Measurements from ENCODE around the gene TSHZ2.

TSHZ2 gene

DNA sequence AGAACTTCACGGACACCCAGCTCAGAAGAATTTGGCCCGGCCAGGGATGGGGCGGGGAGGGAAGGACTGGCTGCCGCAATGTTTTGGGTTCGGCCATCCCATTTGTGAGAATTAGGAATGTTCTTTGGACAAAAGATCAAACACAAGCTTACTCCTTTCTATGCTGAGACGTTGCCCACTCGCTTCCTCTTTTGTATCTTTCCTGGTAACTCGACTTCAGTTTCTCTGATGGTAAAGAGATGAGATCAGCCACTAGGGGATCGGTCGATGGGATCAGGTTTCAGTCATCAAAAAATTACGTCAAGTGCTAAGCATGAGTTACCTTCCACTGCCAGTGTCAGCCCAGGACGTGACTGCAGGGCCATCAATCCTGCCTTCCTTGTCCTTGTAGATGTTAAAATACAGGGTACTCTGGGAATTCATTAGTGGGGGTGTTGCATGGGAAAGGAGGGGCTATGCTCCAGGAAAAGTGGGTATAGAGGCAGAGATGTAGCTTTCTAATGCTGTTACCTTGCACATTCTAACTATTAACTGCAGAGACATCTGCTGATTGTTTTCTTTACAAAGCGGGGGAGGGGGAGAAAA lies 190.2 kb downstream of the TSHZ2 start:
- no peak for DNase-seq (ENCODE audit: low read depth)

DNA sequence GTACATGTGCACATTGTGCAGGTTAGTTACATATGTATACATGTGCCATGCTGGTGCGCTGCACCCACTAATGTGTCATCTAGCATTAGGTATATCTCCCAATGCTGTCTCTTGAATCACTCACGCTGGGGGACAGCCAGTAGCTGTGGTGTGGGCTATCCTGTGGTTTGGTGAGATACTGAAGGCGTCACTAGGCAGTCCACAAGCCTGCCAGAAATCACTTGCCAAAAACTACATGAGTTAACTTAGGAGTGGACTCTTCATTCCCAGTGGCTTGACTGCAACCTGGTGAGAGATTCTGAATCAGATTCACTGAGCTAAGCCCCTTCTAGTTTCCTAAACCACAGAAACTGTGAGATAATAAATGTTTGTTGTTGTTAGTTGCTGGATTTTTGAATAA lies 191.3 kb downstream of the TSHZ2 start:
- no peak for DNase-seq (ENCODE audit: low read depth)

- no peak for DNase-seq (ENCODE audit: low read depth)
Observed at GRCh38 chr20:53164072-53164471, 191.9 kb downstream of the TSHZ2 start.

DNA sequence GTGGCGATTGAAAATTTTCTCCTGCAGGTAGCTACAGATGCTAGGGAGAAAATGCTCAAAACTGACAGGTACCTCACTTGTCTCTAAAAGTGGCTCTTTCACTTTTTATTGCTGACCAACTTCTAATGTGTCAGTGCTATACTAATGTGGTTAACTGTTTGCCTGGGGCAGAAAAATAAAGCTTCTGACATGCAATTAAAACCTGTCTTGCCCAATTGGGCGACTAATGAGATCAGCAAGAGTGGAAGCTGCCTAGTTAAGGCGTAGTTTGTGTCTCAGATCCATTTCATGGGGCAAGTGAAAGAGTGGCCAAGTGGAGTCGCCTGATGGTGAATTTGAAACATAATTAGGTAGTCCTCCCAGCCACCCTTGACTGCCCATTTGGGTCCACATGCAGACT lies 193.3 kb downstream of the TSHZ2 start:
- DNase-seq (ENCODE audit: low read depth), result no peak

- no peak for DNase-seq (ENCODE audit: low read depth)
Observed at GRCh38 chr20:53168491-53168890, 196.3 kb downstream of the TSHZ2 start.

DNA sequence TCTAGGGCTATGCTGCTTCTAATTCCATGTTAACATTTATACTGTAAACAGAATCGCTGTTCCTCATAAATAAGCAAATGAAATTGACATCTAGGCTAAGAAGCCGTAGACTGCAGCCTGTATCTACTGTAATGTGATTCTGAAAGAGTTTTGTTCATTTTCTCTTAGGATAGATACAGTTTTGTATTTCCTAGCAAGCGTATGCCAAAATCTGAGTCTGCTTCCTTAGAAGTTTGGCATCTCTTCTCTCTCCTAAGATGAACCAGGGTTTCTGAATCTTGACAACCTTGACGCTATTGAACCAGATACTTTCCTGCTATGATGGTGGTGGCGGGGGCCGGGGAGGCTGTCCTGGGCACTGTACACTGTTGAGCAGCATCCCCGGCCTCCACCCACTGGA lies 198.0 kb downstream of the TSHZ2 start:
- no peak for DNase-seq (ENCODE audit: low read depth)

GRCh38 chr20:53171065-53171464 lies 198.9 kb downstream of the TSHZ2 start:
- no peak for DNase-seq (ENCODE audit: low read depth)

DNA sequence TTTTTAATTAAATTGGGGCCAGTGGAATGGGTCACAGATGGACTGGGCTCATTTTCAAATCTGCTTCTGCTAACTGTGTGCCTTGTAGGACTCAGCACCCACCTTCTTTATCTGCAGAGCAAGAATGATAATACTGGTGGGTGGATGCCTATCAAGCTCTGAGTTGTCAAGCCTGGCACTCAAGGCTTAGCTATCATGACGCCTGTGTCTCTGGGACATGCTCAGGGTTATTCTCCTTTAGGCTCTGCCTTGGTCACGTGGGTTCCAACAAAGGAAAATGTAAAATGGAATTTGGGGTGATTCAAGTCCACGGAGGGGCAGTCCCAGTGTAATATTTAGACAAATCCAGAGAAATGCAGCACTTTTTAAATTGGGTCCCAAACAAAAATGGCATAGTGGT lies 202.3 kb downstream of the TSHZ2 start:
- no peak for DNase-seq (ENCODE audit: low read depth)

- DNase-seq (ENCODE audit: low read depth), result peak; percentile 75
Observed at GRCh38 chr20:53175135-53175780, 203.1 kb downstream of the TSHZ2 start.

DNA sequence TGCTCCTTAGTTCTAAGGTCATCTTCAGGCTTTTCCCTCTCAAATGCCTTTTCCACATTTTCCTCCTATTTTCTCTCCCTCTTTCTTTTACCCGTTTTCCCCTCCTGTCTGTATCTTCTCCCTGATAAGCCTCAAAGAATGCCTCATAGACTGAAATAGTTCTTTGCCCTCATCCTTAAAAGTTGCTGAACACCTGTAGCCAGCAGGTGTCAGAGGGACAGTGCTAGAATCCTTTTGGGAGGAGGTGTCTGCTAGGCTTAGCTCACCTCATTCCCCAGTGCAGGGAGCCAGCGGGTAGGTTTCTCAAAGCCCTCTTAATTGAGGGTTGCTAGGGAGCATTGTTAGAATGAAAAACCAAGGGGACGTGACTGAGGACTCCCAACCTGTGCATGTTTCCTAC lies 204.0 kb downstream of the TSHZ2 start:
- DNase-seq (ENCODE audit: low read depth), result no peak

DNA sequence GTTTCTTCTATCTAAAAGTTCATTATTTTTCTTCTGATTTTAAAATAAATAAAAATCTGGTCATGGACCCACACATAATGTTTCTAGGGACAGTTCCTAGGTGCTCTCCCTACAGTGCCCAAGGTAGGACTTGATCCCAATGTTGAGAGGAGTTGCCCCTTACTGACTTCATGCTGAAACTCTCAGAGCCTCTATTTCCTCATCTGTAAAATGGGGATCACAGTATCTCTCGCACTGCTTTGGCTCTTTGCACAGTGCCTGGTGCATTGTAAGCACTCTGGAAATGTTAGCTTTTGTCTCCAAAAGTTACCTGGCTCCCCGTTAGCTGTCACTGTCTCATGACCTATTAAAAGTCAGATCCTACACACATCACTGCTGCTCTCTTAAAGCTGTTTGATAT lies 205.5 kb downstream of the TSHZ2 start:
- no peak for DNase-seq (ENCODE audit: low read depth)

DNA sequence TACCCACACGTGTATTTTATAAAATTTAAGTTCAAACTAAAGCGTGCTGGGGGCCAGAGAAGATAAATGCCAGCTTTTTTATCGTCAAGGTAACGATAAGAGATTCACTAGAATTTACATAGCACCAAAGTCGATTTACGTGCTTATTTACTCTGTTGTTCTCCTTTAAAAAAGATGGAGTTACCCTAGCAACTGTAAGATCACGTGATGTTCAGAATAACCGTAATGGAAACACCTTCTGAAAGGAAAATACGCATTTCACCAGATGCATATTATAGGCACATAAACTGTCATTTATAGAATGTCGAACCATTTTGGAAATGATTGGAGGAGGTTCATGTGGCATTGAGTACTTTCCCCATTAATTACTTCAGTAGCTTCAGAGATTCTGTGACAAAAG lies 207.6 kb downstream of the TSHZ2 start:
- no peak for DNase-seq (ENCODE audit: low read depth)

GRCh38 chr20:53180928-53181362 lies 208.8 kb downstream of the TSHZ2 start:
- DNase-seq (ENCODE audit: low read depth), result no peak

GRCh38 chr20:53181866-53182376 lies 209.8 kb downstream of the TSHZ2 start:
- no peak for DNase-seq (ENCODE audit: low read depth)

- no peak for DNase-seq (ENCODE audit: low read depth)
Observed at GRCh38 chr20:53183181-53183580, 211.0 kb downstream of the TSHZ2 start.

DNA sequence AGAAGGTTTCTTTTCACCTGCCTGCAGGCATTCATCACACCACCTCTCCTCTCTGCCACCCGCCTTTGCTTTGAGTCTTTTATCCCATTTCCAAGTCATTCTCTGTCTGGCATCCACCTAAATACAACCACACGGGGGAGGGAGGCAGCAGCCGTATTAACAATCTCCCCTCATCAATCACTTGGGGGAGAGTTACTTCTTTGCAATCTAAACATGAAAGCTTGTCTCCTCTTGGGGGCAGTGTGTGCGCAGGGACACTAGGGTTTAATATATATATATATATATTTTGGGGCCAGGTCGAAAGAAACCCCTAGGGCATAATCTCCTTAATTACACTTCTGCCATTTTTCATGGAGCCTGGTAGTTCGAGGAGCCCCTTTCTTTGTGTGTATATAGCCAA lies 214.5 kb downstream of the TSHZ2 start:
- DNase-seq (ENCODE audit: low read depth), result no peak

GRCh38 chr20:53187392-53188068 lies 215.4 kb downstream of the TSHZ2 start:
- DNase-seq (ENCODE audit: low read depth), result no peak

DNA sequence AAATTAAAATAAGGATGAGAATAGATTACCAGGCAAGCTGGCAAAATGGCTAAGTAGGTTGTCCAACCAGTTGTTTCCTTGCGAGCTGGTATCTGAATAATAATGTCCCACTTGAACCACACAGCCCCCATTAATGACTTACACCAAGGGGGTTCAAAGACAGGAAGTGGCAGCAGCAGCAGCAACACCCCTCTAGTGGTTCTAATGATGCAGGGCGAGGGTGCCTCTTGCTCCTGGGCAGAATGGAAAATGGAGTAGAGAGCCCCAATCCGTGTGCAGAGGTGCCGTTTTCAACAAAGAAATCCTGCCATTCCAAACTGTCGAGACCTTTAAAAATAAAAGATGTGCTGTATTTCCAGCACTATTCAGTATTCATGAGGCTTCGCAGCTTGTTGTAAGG lies 218.1 kb downstream of the TSHZ2 start:
- DNase-seq (ENCODE audit: low read depth), result no peak

- DNase-seq (ENCODE audit: low read depth), result no peak
Observed at GRCh38 chr20:53191957-53192356, 219.8 kb downstream of the TSHZ2 start.

DNA sequence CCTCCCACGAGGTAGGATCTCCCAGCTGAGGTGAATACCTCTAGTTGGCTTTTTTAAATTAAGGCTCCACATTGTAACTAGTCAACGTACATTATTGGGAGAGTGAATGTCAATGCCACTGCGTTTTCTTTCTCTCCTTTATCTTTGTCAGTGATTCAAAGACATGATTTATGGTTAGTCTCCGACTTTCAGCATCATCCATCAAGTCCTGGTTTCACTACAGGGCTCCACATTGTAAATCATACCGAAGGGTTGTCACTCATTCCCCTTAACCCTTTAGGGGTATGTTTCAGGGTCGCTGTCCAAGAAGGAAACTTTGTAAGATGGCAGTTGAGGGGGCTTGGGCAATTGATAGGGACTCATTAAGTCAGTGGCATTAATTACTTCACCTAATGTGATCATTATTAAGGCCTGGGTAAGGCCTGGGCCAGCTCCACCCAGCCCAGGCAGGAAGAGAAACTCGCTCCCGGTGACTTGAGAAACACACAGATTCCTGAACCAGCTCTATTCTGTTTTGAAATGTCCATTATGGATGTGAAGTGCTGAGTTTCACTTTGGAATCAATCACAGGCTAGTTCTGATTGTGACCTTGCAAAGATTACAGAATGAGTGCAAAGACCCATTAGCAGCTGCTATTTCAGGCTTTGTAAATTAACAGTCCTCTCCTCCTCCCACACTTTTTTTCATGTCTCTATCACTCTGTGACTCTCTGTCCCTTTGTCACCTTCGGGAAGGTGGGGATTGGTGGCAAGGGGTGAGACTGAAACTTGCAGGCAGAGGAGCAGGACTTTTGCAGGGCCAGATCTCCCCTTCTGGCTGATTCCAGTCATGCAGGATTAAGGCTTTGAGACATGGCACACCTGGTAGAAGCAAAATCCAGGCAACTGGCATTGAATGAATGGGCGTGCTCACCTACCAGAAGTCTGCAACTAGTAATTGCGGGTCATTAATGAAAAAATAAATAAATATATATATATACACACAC lies 222.4 kb downstream of the TSHZ2 start:
- no peak for DNase-seq (ENCODE audit: low read depth)

GRCh38 chr20:53195876-53196610 lies 223.9 kb downstream of the TSHZ2 start:
- DNase-seq (ENCODE audit: low read depth), result no peak

Measured in CMK (cell line).